Astrocyte (in vitro differentiated cells and primary cell): ENCODE data around the gene TYK2.

Source experiments
- CTCF ChIP-seq: IDR thresholded peaks from 2 replicates; pipeline ENCODE4 v1.5.1; 2011; ENCODE audit warnings: low read depth, mild to moderate bottlenecking, inconsistent platforms, low read length, moderate library complexity; ENCODE audit not compliant: insufficient read depth
- EZH2 ChIP-seq: IDR thresholded peaks from 2 replicates; pipeline ENCODE4 v1.6.1; 2012; ENCODE audit warnings: mild to moderate bottlenecking, low read length, inconsistent platforms; ENCODE audit not compliant: insufficient read depth

DNA sequence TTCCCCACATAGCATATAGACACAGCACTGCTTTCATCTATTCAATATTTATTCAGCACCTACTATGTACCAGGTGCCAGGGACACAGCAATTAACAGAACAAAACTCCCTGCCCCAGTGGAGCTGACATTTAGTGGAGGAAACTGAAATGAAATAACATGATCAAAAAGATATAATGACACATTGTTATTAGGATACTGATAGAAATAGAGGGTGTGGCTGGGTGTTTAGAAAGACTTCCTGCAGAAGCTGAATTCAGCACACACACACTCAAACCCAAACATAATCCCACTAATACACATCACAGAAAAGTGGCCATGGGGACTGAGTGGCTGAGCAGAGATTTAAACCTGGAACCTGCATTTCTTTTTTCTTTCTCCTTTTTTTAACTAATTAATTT, 26.7 kb upstream of the TYK2 start:
- TF ChIP-seq CTCF = no peak
- TF ChIP-seq EZH2 = no peak
